Measurements from ENCODE around the gene USP47.

DNA sequence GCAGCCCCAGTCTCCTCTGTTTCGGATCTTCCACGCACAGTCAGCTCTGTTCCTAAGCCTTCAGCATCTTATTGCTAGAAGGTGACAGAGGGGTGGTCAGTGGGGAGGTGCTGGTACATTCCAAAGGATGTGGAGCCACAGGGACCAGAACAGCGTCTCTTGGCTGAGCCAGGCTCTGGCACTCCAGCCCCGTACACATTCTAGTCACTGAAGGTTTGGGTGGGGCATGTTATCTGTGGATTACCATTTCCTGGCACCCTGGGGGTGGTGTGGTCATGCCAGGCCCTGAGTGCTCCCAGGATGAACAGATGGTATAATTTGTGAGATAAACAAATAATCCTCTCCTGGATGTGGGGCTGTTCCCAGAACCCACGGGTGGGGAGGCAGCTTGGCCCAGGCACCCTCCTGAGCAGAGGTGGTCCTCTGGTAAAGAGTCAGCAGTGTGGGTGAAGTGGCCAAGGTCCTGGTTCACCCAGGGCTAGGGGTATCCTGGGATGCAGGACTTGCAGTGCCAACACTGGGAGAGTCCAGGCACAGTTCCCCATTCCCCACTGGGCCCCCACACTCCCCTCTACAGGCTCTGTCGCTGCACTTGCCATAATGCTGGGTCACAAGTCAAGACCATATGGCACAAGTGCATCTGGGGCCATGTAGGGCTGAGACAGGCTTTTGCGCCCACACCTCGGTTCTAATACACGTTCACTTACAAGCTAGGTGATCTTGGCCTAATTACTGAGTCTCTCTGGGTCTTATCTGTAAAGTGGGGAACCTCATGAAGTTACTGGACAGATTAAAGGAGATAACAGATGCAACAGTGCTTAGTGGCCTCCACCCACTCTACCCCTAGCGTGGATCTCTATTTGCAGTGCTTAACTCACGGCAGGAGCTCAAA lies 133.7 kb downstream of the USP47 start:
- no peak for TF ChIP-seq RAD21 (CRISPR knock-in tag; IDR thresholded peaks at IDR 0.05)
- no peak for TF ChIP-seq PCBP1 (IDR thresholded peaks at IDR 0.05; ENCODE audit: borderline replicate concordance, low read depth, low read length)
